GM21515 (cell line): Measurements from ENCODE around the gene C1QB.
"Not testable (repeated sequence)": the region's sequence is repeated elsewhere in the genome, so short reads cannot be mapped to it uniquely, and the experiment has no call there.

Experiments used
- ATAC-seq: cut with Tn5 transposase; IDR thresholded peaks from one replicate; pipeline ENCODE4 v1.9.1; 2021; ENCODE audit not compliant: unreplicated experiment

Gene C1QB

GRCh38 chr1:22691031-22691753 is 38.2 kb downstream of the C1QB start:
- no peak for ATAC-seq

GRCh38 chr1:22694172-22694571 is 41.1 kb downstream of the C1QB start:
- ATAC-seq: no peak

- ATAC-seq: no peak
These were observed 43.6 kb downstream of the C1QB start for GRCh38 chr1:22696610-22697009.

GRCh38 chr1:22697980-22698379 is 44.9 kb downstream of the C1QB start:
- ATAC-seq: no peak

GRCh38 chr1:22699681-22700520 is 46.9 kb downstream of the C1QB start:
- no peak for ATAC-seq

- ATAC-seq: no peak
These were observed 49.5 kb downstream of the C1QB start for GRCh38 chr1:22702296-22703085.

- ATAC-seq: peak; percentile 63
These were observed 51.5 kb downstream of the C1QB start for GRCh38 chr1:22704440-22705067.

GRCh38 chr1:22705586-22705985 is 52.5 kb downstream of the C1QB start:
- no peak for ATAC-seq

- not testable (repeated sequence) for ATAC-seq
These were observed 53.1 kb downstream of the C1QB start for GRCh38 chr1:22706100-22706499.

GRCh38 chr1:22708777-22709176 is 55.7 kb downstream of the C1QB start:
- ATAC-seq: no peak

- ATAC-seq: no peak
These were observed 56.2 kb downstream of the C1QB start for GRCh38 chr1:22709227-22709626.

- no peak for ATAC-seq
These were observed 57.1 kb downstream of the C1QB start for GRCh38 chr1:22709891-22710700.

- no peak for ATAC-seq
These were observed 57.6 kb downstream of the C1QB start, which contains the start of gene EPHB2 for GRCh38 chr1:22710701-22711049. Gene EPHB2 (plus strand): TSS chr1:22710839. CDS start chr1:22710983, 144 bp downstream.

- ATAC-seq: no peak
These were observed 58.0 kb downstream of the C1QB start for GRCh38 chr1:22711071-22711470.
